Measurements from ENCODE around the gene NCMAP. TPM values are rescaled to one million over a fixed set of nuclear protein-coding genes. Genes with fewer than 3 reads are reported as not detected.
"Not testable (repeated sequence)": the region's sequence is repeated elsewhere in the genome, so short reads cannot be mapped to it uniquely, and the experiment has no call there.

NCMAP gene
- total RNA-seq, 1 donor from 2014 or later: 1.3 TPM

GRCh38 chr1:24545662-24546061 lies 10.2 kb upstream of the NCMAP start:
- H3K27ac Mint-ChIP-seq: no peak overlapping the region

GRCh38 chr1:24547195-24547594 lies 8.7 kb upstream of the NCMAP start:
- Mint-ChIP-seq H3K4me3 (ENCODE audit: low read depth) (no peak overlapping the region), H3K27ac (no peak overlapping the region), H3K4me1 (ENCODE audit: low read depth) (peaks cover 11% of the 10 kb centered on the region), H3K9me3 (ENCODE audit: low read depth) (no peaks in the 10 kb centered on the region), H3K27me3 (peaks cover 2% of the 10 kb centered on the region), H3K36me3 (ENCODE audit: insufficient read depth) (no peaks in the 10 kb centered on the region)
- TF ChIP-seq CTCF (IDR thresholded peaks at IDR 0.05; ENCODE audit: unreplicated experiment): no peak
- no peak for DNase-seq (ENCODE audit: low spot score, unreplicated experiment)

More at GRCh38 chr1:24545662-24546061, 10.2 kb upstream of the NCMAP start:
- peaks cover 2% of the 10 kb centered on the region for H3K27me3 Mint-ChIP-seq
- no peak overlapping the region for H3K4me3 Mint-ChIP-seq (ENCODE audit: low read depth)
- H3K36me3 Mint-ChIP-seq (ENCODE audit: insufficient read depth): no peaks in the 10 kb centered on the region
- TF ChIP-seq CTCF (IDR thresholded peaks at IDR 0.05; ENCODE audit: unreplicated experiment): no peak
- H3K9me3 Mint-ChIP-seq (ENCODE audit: low read depth): no peaks in the 10 kb centered on the region
- DNase-seq (ENCODE audit: low spot score, unreplicated experiment): no peak
- H3K4me1 Mint-ChIP-seq (ENCODE audit: low read depth): peaks cover 18% of the 10 kb centered on the region

GRCh38 chr1:24548070-24548469 lies 7.8 kb upstream of the NCMAP start:
- Mint-ChIP-seq H3K27me3 (peaks cover 2% of the 10 kb centered on the region), H3K9me3 (ENCODE audit: low read depth) (no peaks in the 10 kb centered on the region), H3K27ac (no peak overlapping the region), H3K36me3 (ENCODE audit: insufficient read depth) (no peaks in the 10 kb centered on the region), H3K4me1 (ENCODE audit: low read depth) (peaks cover 10% of the 10 kb centered on the region), H3K4me3 (ENCODE audit: low read depth) (no peak overlapping the region)
- DNase-seq (ENCODE audit: low spot score, unreplicated experiment): no peak
- no peak for TF ChIP-seq CTCF (IDR thresholded peaks at IDR 0.05; ENCODE audit: unreplicated experiment)

- H3K9me3 Mint-ChIP-seq (ENCODE audit: low read depth); H3K36me3 Mint-ChIP-seq (ENCODE audit: insufficient read depth); H3K27ac Mint-ChIP-seq; H3K27me3 Mint-ChIP-seq; H3K4me1 Mint-ChIP-seq (ENCODE audit: low read depth); H3K4me3 Mint-ChIP-seq (ENCODE audit: low read depth); DNase-seq (ENCODE audit: low spot score, unreplicated experiment): not testable (repeated sequence)
Observed at GRCh38 chr1:24549210-24549609, 6.7 kb upstream of the NCMAP start.

GRCh38 chr1:24551290-24551959 lies 4.5 kb upstream of the NCMAP start:
- Mint-ChIP-seq H3K4me3 (ENCODE audit: low read depth) (no peak overlapping the region), H3K36me3 (ENCODE audit: insufficient read depth) (no peaks in the 10 kb centered on the region), H3K27ac (peak overlapping the region; percentile 73), H3K9me3 (ENCODE audit: low read depth) (no peaks in the 10 kb centered on the region), H3K4me1 (ENCODE audit: low read depth) (peaks cover 13% of the 10 kb centered on the region), H3K27me3 (peaks cover 11% of the 10 kb centered on the region)
- no peak for DNase-seq (ENCODE audit: low spot score, unreplicated experiment)
- no peak for TF ChIP-seq CTCF (IDR thresholded peaks at IDR 0.05; ENCODE audit: unreplicated experiment)

GRCh38 chr1:24551960-24552571 lies 3.8 kb upstream of the NCMAP start:
- TF ChIP-seq CTCF (IDR thresholded peaks at IDR 0.05; ENCODE audit: unreplicated experiment): no peak
- Mint-ChIP-seq H3K9me3 (ENCODE audit: low read depth) (no peaks in the 10 kb centered on the region), H3K27ac (peak overlapping the region; percentile 56), H3K27me3 (peaks cover 17% of the 10 kb centered on the region), H3K4me1 (ENCODE audit: low read depth) (peaks cover 13% of the 10 kb centered on the region), H3K4me3 (ENCODE audit: low read depth) (no peak overlapping the region), H3K36me3 (ENCODE audit: insufficient read depth) (no peaks in the 10 kb centered on the region)
- no peak for DNase-seq (ENCODE audit: low spot score, unreplicated experiment)

Measured in progenitor cell of endocrine pancreas (in vitro differentiated cells).